Right cardiac atrium (tissue), 5 donors: Measurements from ENCODE around the gene SP2. TPM values are rescaled to one million over a fixed set of nuclear protein-coding genes. Genes with fewer than 3 reads are reported as not detected.
"Not testable (repeated sequence)": the region's sequence is repeated elsewhere in the genome, so short reads cannot be mapped to it uniquely, and the experiment has no call there.

Source experiments
- ATAC-seq, 2 donors: fragments of 200-7000 bp; cut with Tn5 transposase; one replicate each; pipeline versions ENCODE4 v1.8.0 to v1.9.1; 2020; ENCODE audit warnings: moderate library complexity in 2 of 2, mild to moderate bottlenecking in 1 of 2
- DNase-seq, 3 donors: peaks; one replicate each; pipeline ENCODE4 v3.0.0-alpha.2; 2020
- H3K27ac ChIP-seq: one replicate; pipeline ENCODE4 v1.5.1; 2013; ENCODE audit warnings: mild to moderate bottlenecking, low read length, control low read depth, moderate library complexity
- H3K27me3 ChIP-seq: one replicate; pipeline ENCODE4 v1.6.1; 2013; ENCODE audit not compliant: control insufficient read depth, insufficient read depth
- H3K4me1 ChIP-seq: one replicate; pipeline ENCODE4 v1.6.1; 2013; ENCODE audit warnings: low read length; ENCODE audit not compliant: control insufficient read depth, insufficient read depth
- H3K4me3 ChIP-seq: one replicate; pipeline ENCODE4 v1.5.1; 2013; ENCODE audit warnings: low read length, control low read depth
- H3K9me3 ChIP-seq: one replicate; pipeline ENCODE4 v1.6.1; 2013; ENCODE audit warnings: low read length; ENCODE audit not compliant: control insufficient read depth
- WGBS: extraction: QIAGEN DNeasy Blood & Tissue Kit; methylation state at CpG from one replicate; pipeline ENCODE4 v1.1.7; 2013; 5-methylcytosine and 5-hydroxymethylcytosine counted together
- intact Hi-C, 4 donors: fragments of 100-400 bp; cut with DNase I; formaldehyde crosslinking; loops; one replicate each; pipeline versions ENCODE4 v1.11.0 to v1.14.0; 2022 to 2023
- polyA plus RNA-seq: library from polyadenylated mRNA; stranded (reverse); fragments of 200-250 nt; gene quantifications from one replicate; pipeline ENCODE4 v1.2.3, GENCODE V29; 2013
- total RNA-seq, 4 donors: library from RNA; stranded (reverse); fragmentation: NEBNext Ultra II Directional; extraction: Animal tissue kit (Norgen Biotek cat#: 25700); gene quantifications; one replicate each; pipeline ENCODE4 v1.2.1, GENCODE V29; 2021
- donor health status: healthy with polysubstance abuse.
- donor health status: DM: no; HTN: yes; CAD: no.
- donor health status: DM: no; HTN: no; CAD: no.
- donor health status: DM: no; HTN: yes; CAD: no; lungs with severe emphysema.
- donor health status: DM: yes; HTN: yes; CAD: no.

Gene SP2
- total and polyA plus RNA-seq, 5 donors = 11.4 to 20.6 (median 16.2) TPM

- Histone ChIP-seq H3K4me1 (peaks cover 3% of the 10 kb centered on the region), H3K4me3 (no peak overlapping the region), H3K27me3 (no peaks in the 10 kb centered on the region), H3K9me3 (no peaks in the 10 kb centered on the region), H3K27ac (peak overlapping the region; percentile 70)
- peak; percentile 44 to 55 for ATAC-seq
- no peak for DNase-seq
- 51% methylated on average over 4 of the region's 4 CpGs for WGBS
- intact Hi-C loops = no loop called here
Observed at GRCh38 chr17:47914306-47914948, 18.4 kb downstream of the SP2 start.

- peak; percentile 48 to 86 (median 86) for DNase-seq
- Histone ChIP-seq H3K27me3 (no peaks in the 10 kb centered on the region), H3K9me3 (no peaks in the 10 kb centered on the region), H3K4me1 (peaks cover 3% of the 10 kb centered on the region), H3K4me3 (no peak overlapping the region), H3K27ac (peak overlapping the region; percentile 87)
- peak; percentile 67 to 68 for ATAC-seq
- 46% methylated on average over 12 of the region's 12 CpGs for WGBS
- intact Hi-C loops = no loop called here
Observed at GRCh38 chr17:47915776-47916398, 19.9 kb downstream of the SP2 start.

GRCh38 chr17:47916489-47917208 lies 20.6 kb downstream of the SP2 start:
- H3K9me3 ChIP-seq = no peaks in the 10 kb centered on the region
- 88% methylated on average over 19 of the region's 19 CpGs for WGBS
- H3K4me3 ChIP-seq = no peak overlapping the region
- peaks cover 3% of the 10 kb centered on the region for H3K4me1 ChIP-seq
- DNase-seq = no peak
- H3K27me3 ChIP-seq = no peaks in the 10 kb centered on the region
- peak; percentile 12 to 18 for ATAC-seq
- intact Hi-C loops = no loop called here
- H3K27ac ChIP-seq = peak overlapping the region; percentile 57

- ATAC-seq = no peak
- Histone ChIP-seq H3K27me3 (no peaks in the 10 kb centered on the region), H3K4me1 (peaks cover 3% of the 10 kb centered on the region), H3K9me3 (no peaks in the 10 kb centered on the region), H3K4me3 (no peak overlapping the region), H3K27ac (no peak overlapping the region)
- 77% methylated on average over 2 of the region's 2 CpGs for WGBS
- intact Hi-C loops = no loop called here
- DNase-seq = no peak
Observed at GRCh38 chr17:47917581-47917980, 21.5 kb downstream of the SP2 start.

GRCh38 chr17:47918006-47918405 lies 22.0 kb downstream of the SP2 start:
- Histone ChIP-seq H3K9me3 (no peaks in the 10 kb centered on the region), H3K4me3 (no peak overlapping the region), H3K4me1 (peaks cover 3% of the 10 kb centered on the region), H3K27me3 (no peaks in the 10 kb centered on the region), H3K27ac (no peak overlapping the region)
- ATAC-seq (no peak), DNase-seq (no peak)
- intact Hi-C loops = no loop called here
- 55% methylated on average over 2 of the region's 2 CpGs for WGBS

GRCh38 chr17:47918991-47919390 lies 23.0 kb downstream of the SP2 start:
- Histone ChIP-seq H3K27ac (no peak overlapping the region), H3K27me3 (no peaks in the 10 kb centered on the region), H3K4me1 (peaks cover 3% of the 10 kb centered on the region), H3K9me3 (no peaks in the 10 kb centered on the region), H3K4me3 (no peak overlapping the region)
- no peak for ATAC-seq
- DNase-seq = no peak
- intact Hi-C loops = no loop called here
- 94% methylated on average over 2 of the region's 2 CpGs for WGBS

GRCh38 chr17:47919889-47920288 lies 23.9 kb downstream of the SP2 start:
- intact Hi-C loops, ATAC-seq, H3K9me3 ChIP-seq, H3K4me3 ChIP-seq, H3K4me1 ChIP-seq, H3K27me3 ChIP-seq, H3K27ac ChIP-seq, DNase-seq: not testable (repeated sequence)
- WGBS = 95% methylated on average over 14 of the region's 14 CpGs

GRCh38 chr17:47924785-47925677 lies 29.0 kb downstream of the SP2 start:
- 85% methylated on average over 23 of the region's 23 CpGs for WGBS
- no peak for DNase-seq
- no peaks in the 10 kb centered on the region for H3K4me1 ChIP-seq
- no peak for ATAC-seq
- no peaks in the 10 kb centered on the region for H3K27me3 ChIP-seq
- no peaks in the 10 kb centered on the region for H3K9me3 ChIP-seq
- intact Hi-C loops = no loop called here
- no peak overlapping the region for H3K4me3 ChIP-seq
- no peak overlapping the region for H3K27ac ChIP-seq

- no peak for ATAC-seq
- intact Hi-C loops = no loop called here
- 77% methylated on average over 3 of the region's 3 CpGs for WGBS
Observed at GRCh38 chr17:47925678-47925988, 29.6 kb downstream of the SP2 start.

GRCh38 chr17:47927821-47928400 lies 31.9 kb downstream of the SP2 start:
- no peak overlapping the region for H3K4me3 ChIP-seq
- no peak for ATAC-seq
- WGBS = 90% methylated on average over 20 of the region's 20 CpGs
- H3K27ac ChIP-seq = no peak overlapping the region
- DNase-seq = no peak
- no peaks in the 10 kb centered on the region for H3K27me3 ChIP-seq
- H3K4me1 ChIP-seq = no peaks in the 10 kb centered on the region
- intact Hi-C loops = no loop called here
- H3K9me3 ChIP-seq = no peaks in the 10 kb centered on the region

More at GRCh38 chr17:47925678-47925988, 29.6 kb downstream of the SP2 start:
- Histone ChIP-seq H3K9me3 (no peaks in the 10 kb centered on the region), H3K27ac (no peak overlapping the region), H3K4me3 (no peak overlapping the region), H3K27me3 (no peaks in the 10 kb centered on the region), H3K4me1 (no peaks in the 10 kb centered on the region)
- DNase-seq = no peak
